ENCODE results near the gene FHIT. TPM values are rescaled to one million over a fixed set of nuclear protein-coding genes. Genes with fewer than 3 reads are reported as not detected.

The FHIT gene
- total and polyA plus RNA-seq, 2 donors from 2014 or later = 20.2 to 61.2 TPM

GRCh38 chr3:60743631-60744164 is 507.6 kb downstream of the FHIT start:
- FAIRE-seq (no peak), DNase-seq (peak in 4 of 5 donors; percentile 68 to 93 (median 86))
- Histone ChIP-seq H3K4me3 (ENCODE audit: low read length in 3 of 3) (no peak overlapping the region), H3K4me1 (ENCODE audit: control insufficient read depth in 2 of 3, insufficient read depth in 2 of 3, low read depth in 1 of 3, low read length in 3 of 3) (peaks cover 0 to 10% (median 0%) of the 10 kb centered on the region in 3 donors), H3K9ac (ENCODE audit: low read length in 3 of 3) (no peak overlapping the region), H3K36me3 (ENCODE audit: control insufficient read depth in 2 of 3, insufficient read depth in 3 of 3, low read length in 3 of 3) (no peaks in the 10 kb centered on the region), H3K9me3 (ENCODE audit: control insufficient read depth in 2 of 3, insufficient read depth in 1 of 3, low read length in 3 of 3) (no peaks in the 10 kb centered on the region), H3K27me3 (ENCODE audit: control insufficient read depth, insufficient read depth, low read length) (no peaks in the 10 kb centered on the region), H3K27ac (ENCODE audit: low read depth in 2 of 2, low read length in 2 of 2) (no peak overlapping the region)
- no peak for TF ChIP-seq CTCF (IDR thresholded peaks at IDR 0.05; ENCODE audit: borderline replicate concordance, extremely low read depth, insufficient read depth)
- intact Hi-C loops (cut with DNase I) = no loop called here

GRCh38 chr3:60742606-60743145 is 508.6 kb downstream of the FHIT start:
- Histone ChIP-seq H3K9me3 (ENCODE audit: control insufficient read depth in 2 of 3, insufficient read depth in 1 of 3, low read length in 3 of 3) (no peaks in the 10 kb centered on the region), H3K4me1 (ENCODE audit: control insufficient read depth in 2 of 3, insufficient read depth in 2 of 3, low read depth in 1 of 3, low read length in 3 of 3) (peaks cover 0 to 10% (median 0%) of the 10 kb centered on the region in 3 donors), H3K27ac (ENCODE audit: low read depth in 2 of 2, low read length in 2 of 2) (no peak overlapping the region), H3K36me3 (ENCODE audit: control insufficient read depth in 2 of 3, insufficient read depth in 3 of 3, low read length in 3 of 3) (no peaks in the 10 kb centered on the region), H3K4me3 (ENCODE audit: low read length in 3 of 3) (no peak overlapping the region), H3K27me3 (ENCODE audit: control insufficient read depth, insufficient read depth, low read length) (no peaks in the 10 kb centered on the region), H3K9ac (ENCODE audit: low read length in 3 of 3) (no peak overlapping the region)
- intact Hi-C loops (cut with DNase I) = no loop called here
- peak in 1 of 5 donors; percentile 31 for DNase-seq
- no peak for TF ChIP-seq CTCF (IDR thresholded peaks at IDR 0.05; ENCODE audit: borderline replicate concordance, extremely low read depth, insufficient read depth)
- no peak for FAIRE-seq

- FAIRE-seq = no peak
- H3K27ac ChIP-seq (ENCODE audit: low read depth in 2 of 2, low read length in 2 of 2) = no peak overlapping the region
- DNase-seq = no peak
- H3K36me3 ChIP-seq (ENCODE audit: control insufficient read depth in 2 of 3, insufficient read depth in 3 of 3, low read length in 3 of 3) = no peaks in the 10 kb centered on the region
- intact Hi-C loops (cut with DNase I) = no loop called here
- no peak overlapping the region for H3K9ac ChIP-seq (ENCODE audit: low read length in 3 of 3)
- no peaks in the 10 kb centered on the region for H3K9me3 ChIP-seq (ENCODE audit: control insufficient read depth in 2 of 3, insufficient read depth in 1 of 3, low read length in 3 of 3)
- no peaks in the 10 kb centered on the region for H3K27me3 ChIP-seq (ENCODE audit: control insufficient read depth, insufficient read depth, low read length)
- no peak overlapping the region for H3K4me3 ChIP-seq (ENCODE audit: low read length in 3 of 3)
- TF ChIP-seq CTCF (IDR thresholded peaks at IDR 0.05; ENCODE audit: borderline replicate concordance, extremely low read depth, insufficient read depth) = no peak
- H3K4me1 ChIP-seq (ENCODE audit: control insufficient read depth in 2 of 3, insufficient read depth in 2 of 3, low read depth in 1 of 3, low read length in 3 of 3) = peaks cover 0 to 4% (median 0%) of the 10 kb centered on the region in 3 donors
Measured at GRCh38 chr3:60737633-60738399, 513.4 kb downstream of the FHIT start.

Measured in kidney (tissue), 14 donors.